NK-92 (cell line): ENCODE data around the gene FEZ2.

ENCODE experiments used
- DNase-seq: peaks from one replicate; lab custom pipeline; 2025; ENCODE audit not compliant: unreplicated experiment; lab: John Stamatoyannopoulos, UW

FEZ2 gene

GRCh38 chr2:36562973-36563532, 34.9 kb downstream of the FEZ2 start:
- DNase-seq, result no peak

GRCh38 chr2:36562240-36562639, 35.7 kb downstream of the FEZ2 start:
- DNase-seq, result no peak

GRCh38 chr2:36561237-36561944, 36.6 kb downstream of the FEZ2 start:
- no peak for DNase-seq

GRCh38 chr2:36560726-36561125, 37.2 kb downstream of the FEZ2 start:
- no peak for DNase-seq

GRCh38 chr2:36559221-36559942, 38.6 kb downstream of the FEZ2 start:
- DNase-seq, result no peak

GRCh38 chr2:36556842-36557241, 41.1 kb downstream of the FEZ2 start:
- no peak for DNase-seq

GRCh38 chr2:36555789-36556188, 42.2 kb downstream of the FEZ2 start:
- no peak for DNase-seq

GRCh38 chr2:36554531-36554930, 43.4 kb downstream of the FEZ2 start:
- no peak for DNase-seq

- no peak for DNase-seq
Observed at GRCh38 chr2:36553683-36554082, 44.3 kb downstream of the FEZ2 start.

- no peak for DNase-seq
Observed at GRCh38 chr2:36550006-36550405, 48.0 kb downstream of the FEZ2 start.

GRCh38 chr2:36549165-36549574, 48.8 kb downstream of the FEZ2 start:
- no peak for DNase-seq

- no peak for DNase-seq
Observed at GRCh38 chr2:36547906-36548305, 50.1 kb downstream of the FEZ2 start.

- no peak for DNase-seq
Observed at GRCh38 chr2:36545871-36546416, 52.0 kb downstream of the FEZ2 start.

GRCh38 chr2:36544638-36545338, 53.2 kb downstream of the FEZ2 start:
- no peak for DNase-seq

GRCh38 chr2:36541891-36542595, 55.9 kb downstream of the FEZ2 start:
- DNase-seq, result no peak

- no peak for DNase-seq
Observed at GRCh38 chr2:36540986-36541754, 56.8 kb downstream of the FEZ2 start.

- no peak for DNase-seq
Observed at GRCh38 chr2:36539631-36540030, 58.3 kb downstream of the FEZ2 start.

- no peak for DNase-seq
Observed at GRCh38 chr2:36538335-36538734, 59.6 kb downstream of the FEZ2 start.

GRCh38 chr2:36536776-36537175, 61.2 kb downstream of the FEZ2 start:
- no peak for DNase-seq

GRCh38 chr2:36535099-36535498, 62.9 kb downstream of the FEZ2 start:
- no peak for DNase-seq
